OCI-LY1 (cell line): ENCODE measurements around the gene CSF2.

Source experiments
- H2AFZ ChIP-seq: fragments of 200-600 bp; sonication (generic), shearing (Covaris generic); 2 replicates; pipeline ENCODE4 v1.6.0; 2014; ENCODE audit warnings: antibody characterized with exemption, mild to moderate bottlenecking, low read length
- H3F3A ChIP-seq: fragments of 200-600 bp; sonication (generic), shearing (Covaris generic); 2 replicates; pipeline ENCODE4 v1.6.0; 2014; ENCODE audit warnings: mild to moderate bottlenecking, antibody characterized with exemption, low read length, moderate library complexity; ENCODE audit not compliant: insufficient read depth
- H3K27ac ChIP-seq: fragments of 200-600 bp; sonication (generic); 2 replicates; pipeline ENCODE4 v1.5.1; 2014; ENCODE audit warnings: low read length, mixed run types, mild to moderate bottlenecking, low read depth; ENCODE audit not compliant: poor library complexity, severe bottlenecking
- H3K27me3 ChIP-seq: fragments of 200-600 bp; sonication (generic); 2 replicates; pipeline ENCODE4 v1.6.0; 2014; ENCODE audit warnings: antibody characterized with exemption, mild to moderate bottlenecking, low read length, moderate library complexity; ENCODE audit not compliant: insufficient read depth
- H3K36me3 ChIP-seq: fragments of 200-600 bp; sonication (generic); 2 replicates; pipeline ENCODE4 v1.6.1; 2014; ENCODE audit warnings: mild to moderate bottlenecking, antibody characterized with exemption, low read length, moderate library complexity, mixed read lengths; ENCODE audit not compliant: insufficient read depth
- H3K4me1 ChIP-seq: fragments of 200-600 bp; sonication (generic); 2 replicates; pipeline ENCODE4 v1.5.1; 2014; ENCODE audit warnings: mild to moderate bottlenecking, low read length, moderate library complexity; ENCODE audit not compliant: insufficient read depth, severe bottlenecking
- H3K4me2 ChIP-seq: fragments of 200-600 bp; sonication (generic), shearing (Covaris generic); 2 replicates; pipeline ENCODE4 v1.6.1; 2014; ENCODE audit warnings: low read length
- H3K4me3 ChIP-seq: fragments of 200-600 bp; sonication (generic); 2 replicates; pipeline ENCODE4 v1.5.1; 2014; ENCODE audit warnings: low read length, low read depth, mild to moderate bottlenecking, mixed read lengths; ENCODE audit not compliant: poor library complexity, severe bottlenecking
- H3K79me2 ChIP-seq: fragments of 200-600 bp; shearing (Covaris generic); 2 replicates; pipeline ENCODE4 v1.6.1; 2016; ENCODE audit warnings: mixed run types, low read length, mixed read lengths; ENCODE audit not compliant: insufficient read depth
- H3K9ac ChIP-seq: fragments of 200-600 bp; sonication (generic), shearing (Covaris generic); 2 replicates; pipeline ENCODE4 v1.6.1; 2014; ENCODE audit warnings: mild to moderate bottlenecking, low read length, mixed read lengths
- H3K9me2 ChIP-seq: fragments of 200-600 bp; sonication (generic), shearing (Covaris generic); 2 replicates; pipeline ENCODE4 v1.6.1; 2014; ENCODE audit warnings: low read depth, mild to moderate bottlenecking, low read length, mixed read lengths
- H3K9me3 ChIP-seq: fragments of 200-600 bp; shearing (Covaris generic); 2 replicates; pipeline ENCODE4 v1.6.1; 2014; ENCODE audit warnings: low read length, mixed read lengths
- H4K20me1 ChIP-seq: fragments of 200-600 bp; sonication (generic), shearing (Covaris generic); 2 replicates; pipeline ENCODE4 v1.6.0; 2016; ENCODE audit warnings: mild to moderate bottlenecking, low read length; ENCODE audit not compliant: insufficient read depth
- EZH2 ChIP-seq: fragments of 200-600 bp; sonication (generic), shearing (Covaris generic); IDR thresholded peaks from 2 replicates; pipeline ENCODE4 v1.8.0; 2017; ENCODE audit warnings: borderline replicate concordance, mixed run types, mild to moderate bottlenecking, antibody characterized with exemption, low read length, moderate library complexity, mixed read lengths
- TF ChIP-seq, protein P1 (sequence below): fragments of 200-600 bp; sonication (generic), shearing (Covaris generic); IDR thresholded peaks from 2 replicates; pipeline ENCODE4 v1.5.1; 2017; ENCODE audit warnings: mild to moderate bottlenecking, antibody characterized with exemption, low read length, moderate library complexity, mixed read lengths

The CSF2 gene

GRCh38 chr5:132072528-132072927 is 1.1 kb upstream of the CSF2 start:
- Histone ChIP-seq H3K79me2 (no peaks in the 10 kb centered on the region), H3K9me2 (no peaks in the 10 kb centered on the region), H3K4me3 (no peak overlapping the region), H3K27ac (no peak overlapping the region), H3K4me2 (no peak overlapping the region), H3K9ac (no peak overlapping the region), H3K36me3 (no peaks in the 10 kb centered on the region), H3K4me1 (no peaks in the 10 kb centered on the region), H2AFZ (no peak overlapping the region), H3K9me3 (no peaks in the 10 kb centered on the region), H3F3A (no peaks in the 10 kb centered on the region), H4K20me1 (no peaks in the 10 kb centered on the region), H3K27me3 (no peaks in the 10 kb centered on the region; the same call in 1 of the 2 replicates)
- TF ChIP-seq, protein P1, sequence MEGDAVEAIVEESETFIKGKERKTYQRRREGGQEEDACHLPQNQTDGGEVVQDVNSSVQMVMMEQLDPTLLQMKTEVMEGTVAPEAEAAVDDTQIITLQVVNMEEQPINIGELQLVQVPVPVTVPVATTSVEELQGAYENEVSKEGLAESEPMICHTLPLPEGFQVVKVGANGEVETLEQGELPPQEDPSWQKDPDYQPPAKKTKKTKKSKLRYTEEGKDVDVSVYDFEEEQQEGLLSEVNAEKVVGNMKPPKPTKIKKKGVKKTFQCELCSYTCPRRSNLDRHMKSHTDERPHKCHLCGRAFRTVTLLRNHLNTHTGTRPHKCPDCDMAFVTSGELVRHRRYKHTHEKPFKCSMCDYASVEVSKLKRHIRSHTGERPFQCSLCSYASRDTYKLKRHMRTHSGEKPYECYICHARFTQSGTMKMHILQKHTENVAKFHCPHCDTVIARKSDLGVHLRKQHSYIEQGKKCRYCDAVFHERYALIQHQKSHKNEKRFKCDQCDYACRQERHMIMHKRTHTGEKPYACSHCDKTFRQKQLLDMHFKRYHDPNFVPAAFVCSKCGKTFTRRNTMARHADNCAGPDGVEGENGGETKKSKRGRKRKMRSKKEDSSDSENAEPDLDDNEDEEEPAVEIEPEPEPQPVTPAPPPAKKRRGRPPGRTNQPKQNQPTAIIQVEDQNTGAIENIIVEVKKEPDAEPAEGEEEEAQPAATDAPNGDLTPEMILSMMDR = no peak
- no peak for TF ChIP-seq EZH2

- H3F3A ChIP-seq = no peaks in the 10 kb centered on the region
- no peaks in the 10 kb centered on the region for H3K79me2 ChIP-seq
- H4K20me1 ChIP-seq = no peaks in the 10 kb centered on the region
- no peak for TF ChIP-seq EZH2
- TF ChIP-seq, protein P1 = no peak
- no peaks in the 10 kb centered on the region for H3K9me3 ChIP-seq
- no peaks in the 10 kb centered on the region; the same call in 1 of the 2 replicates for H3K27me3 ChIP-seq
- no peak overlapping the region for H3K4me3 ChIP-seq
- H3K9ac ChIP-seq = no peak overlapping the region
- H3K9me2 ChIP-seq = no peaks in the 10 kb centered on the region
- no peak overlapping the region for H2AFZ ChIP-seq
- H3K4me1 ChIP-seq = no peaks in the 10 kb centered on the region
- no peak overlapping the region for H3K27ac ChIP-seq
- no peak overlapping the region for H3K4me2 ChIP-seq
- H3K36me3 ChIP-seq = no peaks in the 10 kb centered on the region
Measured at GRCh38 chr5:132074091-132074771, 642 bp downstream of the CSF2 start.

GRCh38 chr5:132074772-132075718 is 1.5 kb downstream of the CSF2 start:
- H3K9ac ChIP-seq = no peak overlapping the region
- H3K9me2 ChIP-seq = no peaks in the 10 kb centered on the region
- H3K4me1 ChIP-seq = no peaks in the 10 kb centered on the region
- no peaks in the 10 kb centered on the region for H3K9me3 ChIP-seq
- no peaks in the 10 kb centered on the region; the same call in 1 of the 2 replicates for H3K27me3 ChIP-seq
- no peak overlapping the region for H3K27ac ChIP-seq
- no peak overlapping the region for H3K4me2 ChIP-seq
- H3K36me3 ChIP-seq = no peaks in the 10 kb centered on the region
- no peaks in the 10 kb centered on the region for H4K20me1 ChIP-seq
- H3F3A ChIP-seq = no peaks in the 10 kb centered on the region
- H2AFZ ChIP-seq = no peak overlapping the region
- no peak for TF ChIP-seq EZH2
- TF ChIP-seq, protein P1 = no peak
- H3K4me3 ChIP-seq = no peak overlapping the region
- H3K79me2 ChIP-seq = no peaks in the 10 kb centered on the region
